NOMO-1 treated with dmso at 0.1 percent for 144 hours (cell line): ENCODE results near the gene SOD2.
A peak's percentile ranks its signal among the peaks of the same experiment; 100 is the strongest.
"Not testable (repeated sequence)": the region's sequence is repeated elsewhere in the genome, so short reads cannot be mapped to it uniquely, and the experiment has no call there.

Source experiments
- DNase-seq: peaks from one replicate; lab custom pipeline; 2025; ENCODE audit not compliant: unreplicated experiment; lab: John Stamatoyannopoulos, UW

SOD2 gene

DNA sequence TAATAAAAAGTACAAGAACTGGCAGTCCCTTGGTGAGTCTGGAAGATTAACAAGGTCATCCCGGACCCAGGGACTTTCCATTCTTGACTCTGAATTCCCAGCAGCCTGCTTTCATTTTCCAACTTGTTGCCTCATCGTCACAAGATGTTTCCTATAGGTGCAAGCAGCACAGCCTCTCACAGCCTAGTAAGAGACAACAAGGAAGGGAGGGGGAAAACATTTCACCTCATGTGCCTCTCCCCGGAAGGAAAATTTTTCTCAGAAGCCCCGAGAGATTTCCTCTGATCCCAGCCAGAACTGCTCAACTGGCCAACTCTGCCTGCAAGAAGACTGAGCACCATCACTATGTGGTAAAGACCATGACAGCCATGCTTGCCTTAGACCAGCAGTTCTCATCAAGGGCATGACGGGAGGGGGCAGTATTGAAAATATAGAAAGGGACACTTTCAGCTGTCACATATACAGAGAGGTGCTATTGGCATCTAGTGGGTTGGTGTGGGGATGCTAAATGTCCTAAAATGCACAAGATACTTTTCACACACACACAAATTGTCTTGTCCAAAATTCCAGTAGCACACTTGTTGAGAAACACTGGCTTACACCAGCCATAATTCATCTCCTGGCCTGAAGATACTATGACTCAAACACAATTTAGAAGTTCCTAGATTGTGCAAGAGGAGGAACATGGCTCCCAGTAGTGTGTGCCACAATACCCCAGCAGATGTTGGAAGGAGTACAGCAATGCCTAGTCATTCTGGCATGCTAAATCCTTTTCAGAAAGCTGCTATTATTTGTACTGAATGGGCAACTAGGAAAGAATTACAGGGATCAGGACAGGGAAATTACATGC is 23.4 kb upstream of the SOD2 start:
- peak; percentile 60 for DNase-seq

GRCh38 chr6:159715605-159716004 is 22.6 kb upstream of the SOD2 start:
- DNase-seq = no peak

DNA sequence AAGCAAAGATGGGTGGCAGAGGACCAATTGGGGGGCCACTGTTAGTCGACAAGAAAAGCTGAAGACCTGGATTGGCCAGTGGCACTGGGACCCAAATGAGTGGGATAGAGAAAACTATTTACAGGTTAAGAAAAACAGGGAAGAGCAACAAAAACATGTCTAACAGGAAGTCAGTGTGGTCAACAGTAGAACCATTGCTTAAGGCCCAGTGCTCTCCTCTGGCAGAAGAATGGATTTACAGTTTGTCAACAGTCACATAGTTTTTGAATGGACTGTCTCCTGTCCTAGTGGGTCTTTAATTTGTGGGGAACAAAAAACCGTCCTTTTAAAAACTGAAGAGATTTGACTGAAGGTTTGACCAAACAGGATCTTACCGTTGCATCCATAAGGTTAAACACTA is 22.1 kb upstream of the SOD2 start:
- DNase-seq = no peak

GRCh38 chr6:159714404-159714803 is 21.4 kb upstream of the SOD2 start:
- DNase-seq = no peak

- no peak for DNase-seq
Observed at GRCh38 chr6:159713984-159714383, 20.9 kb upstream of the SOD2 start.

DNA sequence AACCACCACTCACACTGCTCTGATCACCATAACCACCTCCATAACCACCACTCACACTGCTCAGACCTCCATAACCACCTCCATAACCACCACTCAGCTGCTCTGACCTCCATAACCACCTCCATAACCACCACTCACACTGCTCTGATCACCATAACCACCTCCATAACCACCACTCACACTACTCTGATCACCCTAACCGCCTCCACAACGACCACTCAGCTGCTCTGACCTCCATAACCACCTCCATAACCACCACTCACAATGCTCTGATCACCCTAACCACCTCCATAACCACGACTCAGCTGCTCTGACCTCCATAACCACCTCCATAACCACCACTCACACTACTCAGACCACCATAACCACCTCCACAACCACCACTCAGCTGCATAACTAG is 19.3 kb upstream of the SOD2 start:
- not testable (repeated sequence) for DNase-seq

DNA sequence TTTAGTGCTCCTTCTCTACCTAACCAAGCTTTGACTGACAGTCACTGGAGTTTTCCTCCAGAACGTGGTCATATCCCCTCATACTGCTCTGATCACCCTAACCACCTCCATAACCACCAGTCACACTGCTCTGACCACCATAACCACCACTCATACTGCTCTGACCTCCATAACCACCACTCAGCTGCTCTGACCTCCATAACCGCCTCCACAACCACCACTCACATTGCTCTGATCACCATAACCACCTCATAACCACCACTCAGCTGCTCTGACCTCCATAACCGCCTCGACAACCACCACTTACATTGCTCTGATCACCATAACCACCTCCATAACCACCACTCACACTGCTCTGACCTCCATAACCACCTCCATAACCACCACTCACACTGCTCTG is 17.6 kb upstream of the SOD2 start:
- not testable (repeated sequence) for DNase-seq

GRCh38 chr6:159701413-159701999 is 8.5 kb upstream of the SOD2 start:
- no peak for DNase-seq

DNA sequence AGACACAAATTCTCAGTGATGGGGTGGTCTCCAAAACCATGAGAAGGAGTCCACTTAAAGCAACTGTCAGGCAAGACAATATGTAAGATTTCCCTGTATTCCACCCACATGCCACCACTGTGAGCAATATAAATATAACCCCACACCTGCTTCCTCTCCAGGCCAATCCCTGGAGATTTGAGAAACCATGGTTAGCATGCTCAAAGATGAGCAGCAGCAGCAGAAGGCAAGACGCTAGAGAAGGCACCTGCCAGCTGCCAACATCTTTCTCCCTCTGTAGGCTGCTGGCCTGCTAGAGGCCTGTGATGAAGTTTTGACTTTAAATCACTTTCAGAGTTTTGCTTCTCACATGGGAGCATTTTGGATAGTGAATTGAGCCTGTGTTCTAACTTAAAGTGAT is 7.9 kb upstream of the SOD2 start:
- DNase-seq = no peak

DNA sequence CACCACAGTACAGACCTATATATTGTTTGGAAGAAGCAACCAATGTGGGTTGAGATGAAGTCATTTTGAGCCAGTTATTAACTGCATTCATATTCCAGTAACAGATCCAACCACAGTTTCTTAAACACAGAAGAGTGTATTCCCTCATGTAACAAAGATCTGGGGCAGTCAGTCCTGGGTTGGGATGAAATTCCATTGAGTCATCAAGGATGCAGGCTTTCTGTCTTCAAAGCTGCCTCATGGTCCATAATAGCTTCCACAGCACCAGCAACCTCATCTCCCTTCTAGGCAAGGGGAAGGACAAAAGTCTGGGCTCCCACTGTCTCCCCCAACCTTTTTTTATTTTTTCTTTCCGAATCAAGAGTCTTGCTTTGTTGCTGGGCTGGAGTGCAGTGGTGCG is 2.9 kb upstream of the SOD2 start:
- no peak for DNase-seq

GRCh38 chr6:159693894-159694545 is 979 bp upstream of the SOD2 start:
- no peak for DNase-seq

GRCh38 chr6:159692303-159693127 is 526 bp downstream of the SOD2 start:
- peak; percentile 20 for DNase-seq

DNA sequence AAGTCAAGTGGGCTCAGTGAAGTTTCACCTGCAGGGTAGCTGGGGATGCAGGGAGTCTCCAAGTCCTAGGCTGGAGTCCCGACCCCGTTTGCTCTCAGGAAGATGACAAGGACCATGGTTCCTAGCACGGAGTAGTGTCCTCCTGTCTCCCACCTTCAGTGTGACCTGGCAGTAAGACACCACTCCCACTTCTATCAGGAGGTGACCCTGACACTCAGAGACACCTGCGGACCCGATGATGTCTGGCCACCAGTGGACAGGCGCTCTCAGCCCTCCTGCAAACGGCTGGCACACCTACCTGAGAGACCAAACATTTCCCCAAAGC is 1.1 kb downstream of the SOD2 start:
- DNase-seq = no peak

DNA sequence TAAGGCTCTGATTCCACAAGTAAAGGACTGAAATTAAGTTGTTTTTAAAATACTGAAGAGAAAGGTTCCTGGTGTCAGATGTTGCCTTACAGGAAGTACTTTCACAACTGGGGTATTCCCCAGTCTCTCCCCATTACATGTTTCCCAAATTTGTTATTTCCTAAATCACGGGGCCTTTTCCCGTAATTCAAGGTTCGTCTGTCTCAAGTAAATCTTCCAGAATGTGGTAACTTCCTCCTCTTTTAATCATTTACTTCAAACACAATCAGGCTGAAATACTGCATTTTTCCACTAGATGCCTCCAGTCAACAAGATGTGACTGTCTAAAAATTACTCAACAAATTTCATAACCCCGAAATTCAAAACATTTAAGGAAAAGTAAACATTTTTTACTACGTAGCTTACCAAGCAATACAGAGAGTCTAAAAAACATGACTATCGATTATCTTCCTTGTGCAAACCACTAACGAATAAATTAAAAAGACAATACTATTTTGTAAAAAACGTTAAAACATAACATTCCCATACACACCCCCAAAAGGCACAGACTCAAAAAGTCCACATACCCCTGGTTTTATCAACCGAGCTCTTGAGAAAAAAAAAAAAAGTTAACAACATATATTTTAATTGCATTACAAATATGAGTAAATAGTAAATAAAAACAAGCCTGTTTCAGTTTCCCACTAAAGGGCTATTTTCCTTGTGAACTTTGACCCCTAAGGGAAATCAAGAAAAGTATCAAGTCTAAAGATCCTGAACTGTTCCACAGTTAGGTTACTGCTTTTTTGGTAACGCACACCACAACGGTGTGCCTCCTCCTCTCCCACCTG is 1.7 kb downstream of the SOD2 start:
- peak; percentile 60 for DNase-seq

DNA sequence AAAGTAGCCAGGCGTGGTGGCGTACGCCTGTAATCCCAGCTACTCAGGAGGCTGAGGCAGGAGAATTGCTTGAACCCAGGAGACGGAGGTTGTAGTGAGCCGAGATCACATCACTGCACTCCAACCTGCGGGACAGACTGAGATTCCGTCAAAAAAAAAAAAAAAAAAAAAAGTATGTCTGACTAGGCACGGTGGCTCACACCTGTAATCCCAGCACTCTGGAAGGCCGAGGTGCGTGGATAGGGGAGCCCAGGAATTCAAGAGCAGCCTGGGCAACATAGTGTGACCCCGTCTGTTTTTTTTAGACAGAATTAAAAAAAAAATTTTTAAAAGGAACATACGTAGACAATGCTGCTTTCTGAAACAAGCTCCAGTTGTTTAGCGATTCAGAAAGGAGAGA is 2.9 kb downstream of the SOD2 start:
- not testable (repeated sequence) for DNase-seq

DNA sequence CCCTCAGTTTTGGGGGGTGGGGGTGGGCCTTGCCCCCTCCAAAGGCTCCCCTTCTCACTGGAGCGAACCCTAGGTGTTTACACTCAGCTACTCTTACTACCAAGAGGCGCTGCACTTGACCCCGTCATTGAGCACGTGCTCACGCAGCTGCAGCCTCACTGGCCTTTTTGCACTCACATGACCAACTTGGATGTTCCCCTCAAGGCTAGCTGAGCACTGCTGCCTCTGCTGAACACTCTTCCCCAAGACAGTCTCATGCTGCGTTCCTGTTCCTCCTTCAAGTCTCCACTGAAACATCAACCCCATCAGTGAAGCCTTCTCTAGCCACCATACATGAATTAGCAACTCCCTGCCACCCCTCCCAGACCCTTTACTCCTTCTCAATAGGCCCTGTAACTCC is 4.0 kb downstream of the SOD2 start:
- no peak for DNase-seq

DNA sequence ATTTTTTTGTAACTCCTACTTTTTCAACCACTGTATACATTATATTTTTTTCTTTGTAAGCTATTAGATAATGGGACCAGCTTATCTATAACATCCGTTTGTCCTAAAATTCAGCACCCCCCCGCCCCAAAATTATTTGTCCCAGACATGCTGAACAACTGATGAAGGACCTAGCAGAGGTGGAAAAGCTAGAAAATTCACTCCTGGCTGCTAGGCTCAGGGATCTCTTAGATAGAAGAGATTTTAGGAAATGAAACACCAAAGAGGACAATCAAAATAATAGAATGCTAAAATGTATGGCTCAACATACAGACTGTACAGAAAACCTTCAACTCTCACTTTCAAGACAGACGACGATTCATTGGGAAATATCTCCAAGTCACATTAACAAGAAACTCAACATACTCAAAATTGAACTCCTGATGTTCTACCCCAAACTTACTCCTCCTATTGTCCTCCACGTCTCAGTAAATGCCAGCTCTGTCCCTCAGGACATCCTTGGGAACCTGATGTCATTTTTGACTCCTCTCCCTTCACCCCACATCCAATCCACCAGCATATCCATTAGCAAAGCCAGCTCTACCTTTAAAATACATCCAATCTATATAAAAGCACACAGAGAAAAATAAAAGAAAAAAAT is 4.7 kb downstream of the SOD2 start:
- DNase-seq = no peak

DNA sequence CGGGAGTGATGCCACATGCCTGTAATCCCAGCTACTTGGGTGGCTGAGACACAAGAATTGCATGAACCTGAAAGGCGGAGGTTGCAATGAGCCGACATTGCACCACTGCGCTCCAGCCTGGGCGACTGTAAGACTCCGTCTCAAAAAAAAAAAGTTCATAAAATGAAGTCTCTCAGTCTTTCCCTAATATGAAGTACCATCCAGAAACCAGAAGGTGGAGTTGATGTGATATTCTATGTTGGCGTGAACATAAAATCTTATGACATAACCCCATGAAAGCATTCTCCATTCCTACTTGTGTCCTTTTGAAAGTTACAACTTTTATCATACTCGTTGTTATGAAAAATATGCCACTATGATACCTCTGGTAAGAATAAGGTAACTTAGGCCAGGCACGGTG is 5.7 kb downstream of the SOD2 start:
- no peak for DNase-seq

DNA sequence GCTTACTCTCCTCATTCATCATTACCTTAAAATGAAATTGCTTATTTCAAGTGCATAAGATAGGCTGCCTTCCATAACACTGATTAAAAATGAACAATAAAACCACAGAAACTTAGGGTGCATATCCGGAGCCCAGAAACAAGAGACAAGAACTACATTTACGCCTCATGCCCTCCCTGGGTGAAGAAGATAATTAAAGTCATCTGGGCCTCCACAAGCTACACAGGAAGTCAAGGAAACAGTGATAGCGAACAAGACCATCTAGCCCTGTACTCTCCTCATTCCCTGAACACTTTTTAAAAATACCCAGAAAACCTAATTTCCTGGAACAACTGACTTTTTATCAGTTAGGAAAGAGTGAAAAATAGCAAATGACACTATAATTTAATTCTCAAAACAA is 6.3 kb downstream of the SOD2 start:
- DNase-seq = no peak

DNA sequence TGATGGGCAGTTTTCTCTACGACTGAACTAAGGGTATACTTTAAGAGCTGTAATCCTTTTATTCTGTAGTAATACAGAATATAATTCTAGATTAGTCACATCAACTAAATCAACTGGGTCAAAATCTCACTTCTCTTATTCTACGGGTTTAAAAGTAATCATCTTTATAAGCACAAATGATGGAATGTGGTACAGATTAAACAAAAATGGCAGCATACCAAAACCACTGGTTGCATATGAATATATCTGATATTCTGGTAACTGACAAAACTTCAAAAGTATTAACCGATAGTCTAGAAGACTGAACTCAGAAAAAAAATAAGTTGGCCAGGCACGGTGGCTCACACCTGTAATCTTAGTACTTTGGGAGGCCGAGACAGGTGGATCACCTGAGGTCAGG is 7.0 kb downstream of the SOD2 start:
- no peak for DNase-seq
